H9 (cell line): ENCODE data around the gene HRNR. TPM values are rescaled to one million over a fixed set of nuclear protein-coding genes. Genes with fewer than 3 reads are reported as not detected.

Experiments
- DNase-seq: peaks from one replicate; pipeline ENCODE4 v3.0.0-alpha.2; 2017
- H2AFZ ChIP-seq: one replicate; pipeline ENCODE4 v1.6.1; 2013; ENCODE audit warnings: mild to moderate bottlenecking, low read length, control low read depth, moderate library complexity
- H2AK5ac ChIP-seq: 2 replicates; pipeline ENCODE4 v1.6.1; 2013; ENCODE audit warnings: low read length, control low read depth, mixed read lengths; ENCODE audit not compliant: insufficient read length
- H2BK120ac ChIP-seq: one replicate; pipeline ENCODE4 v1.6.1; 2013; ENCODE audit warnings: low read depth, mild to moderate bottlenecking, low read length, control low read depth, inconsistent platforms; ENCODE audit not compliant: poor library complexity, severe bottlenecking
- H2BK12ac ChIP-seq: 2 replicates; pipeline ENCODE4 v1.6.1; 2013; ENCODE audit warnings: low read length, control low read depth, mixed read lengths, low read depth; ENCODE audit not compliant: insufficient read length
- H2BK15ac ChIP-seq: 2 replicates; pipeline ENCODE4 v1.6.1; 2013; ENCODE audit warnings: low read depth, low read length, control low read depth
- H2BK20ac ChIP-seq: one replicate; pipeline ENCODE4 v1.6.1; 2013; ENCODE audit warnings: low read depth, mild to moderate bottlenecking, low read length, control low read depth, inconsistent platforms; ENCODE audit not compliant: poor library complexity, severe bottlenecking
- H2BK5ac ChIP-seq: 2 replicates; pipeline ENCODE4 v1.6.1; 2013; ENCODE audit warnings: low read length, control low read depth, mixed read lengths; ENCODE audit not compliant: insufficient read length
- H3K14ac ChIP-seq: 2 replicates; pipeline ENCODE4 v1.6.1; 2013; ENCODE audit warnings: low read length, control low read depth; ENCODE audit not compliant: insufficient read depth
- H3K18ac ChIP-seq: 2 replicates; pipeline ENCODE4 v1.6.1; 2013; ENCODE audit warnings: low read depth, mild to moderate bottlenecking, mixed read lengths, low read length, control low read depth; ENCODE audit not compliant: insufficient read length
- H3K23ac ChIP-seq: 2 replicates; pipeline ENCODE4 v1.6.1; 2013; ENCODE audit warnings: low read length, control low read depth, mixed read lengths, low read depth; ENCODE audit not compliant: insufficient read length
- H3K23me2 ChIP-seq: 2 replicates; pipeline ENCODE4 v1.6.1; 2013; ENCODE audit warnings: low read depth, mild to moderate bottlenecking, mixed read lengths, low read length, control low read depth; ENCODE audit not compliant: insufficient read length, poor library complexity, severe bottlenecking
- H3K27ac ChIP-seq: 2 replicates; pipeline ENCODE4 v1.5.1; 2013; ENCODE audit warnings: low read length, control low read depth, mixed read lengths, low read depth; ENCODE audit not compliant: insufficient read length
- H3K27me3 ChIP-seq: 2 replicates; pipeline ENCODE4 v1.6.1; 2013; ENCODE audit warnings: low read length, control low read depth, inconsistent platforms; ENCODE audit not compliant: insufficient read depth
- H3K4ac ChIP-seq: 2 replicates; pipeline ENCODE4 v1.6.1; 2013; ENCODE audit warnings: low read depth, mild to moderate bottlenecking, control low read depth, inconsistent platforms, low read length, moderate library complexity
- H3K4me1 ChIP-seq: 2 replicates; pipeline ENCODE4 v1.6.1; 2013; ENCODE audit warnings: low read length, control low read depth, inconsistent platforms; ENCODE audit not compliant: insufficient read depth
- H3K4me2 ChIP-seq: 2 replicates; pipeline ENCODE4 v1.6.1; 2013; ENCODE audit warnings: low read length, control low read depth, mixed read lengths; ENCODE audit not compliant: insufficient read length, insufficient read depth
- H3K56ac ChIP-seq: 2 replicates; pipeline ENCODE4 v1.6.1; 2013; ENCODE audit warnings: low read depth, mild to moderate bottlenecking, mixed read lengths, low read length, control low read depth; ENCODE audit not compliant: insufficient read length
- H3K79me1 ChIP-seq: 2 replicates; pipeline ENCODE4 v1.6.1; 2013; ENCODE audit warnings: low read depth, mild to moderate bottlenecking, moderate library complexity, low read length, control low read depth, inconsistent platforms; ENCODE audit not compliant: insufficient read depth, poor library complexity, severe bottlenecking
- H3K79me2 ChIP-seq: 2 replicates; pipeline ENCODE4 v1.6.1; 2013; ENCODE audit warnings: low read length, control low read depth, inconsistent platforms; ENCODE audit not compliant: insufficient read depth
- H3K9ac ChIP-seq: 2 replicates; pipeline ENCODE4 v1.6.1; 2013; ENCODE audit warnings: low read length, control low read depth, mixed read lengths; ENCODE audit not compliant: insufficient read length; ENCODE audit errors: extremely low read depth
- H3K9me3 ChIP-seq: one replicate; pipeline ENCODE4 v1.6.1; 2013; ENCODE audit warnings: low read depth, low read length, inconsistent platforms; ENCODE audit not compliant: control insufficient read depth
- H3T11ph ChIP-seq: one replicate; pipeline ENCODE4 v1.6.1; 2013; ENCODE audit warnings: mild to moderate bottlenecking, low read length, control low read depth, inconsistent platforms
- H4K20me1 ChIP-seq: one replicate; pipeline ENCODE4 v1.6.1; 2013; ENCODE audit not compliant: control insufficient read depth, insufficient read length, insufficient read depth
- H4K5ac ChIP-seq: 2 replicates; pipeline ENCODE4 v1.6.1; 2013; ENCODE audit warnings: low read depth, mild to moderate bottlenecking, mixed read lengths, low read length, control low read depth; ENCODE audit not compliant: insufficient read length
- H4K8ac ChIP-seq: replicated peaks from 2 replicates; pipeline ENCODE4 v1.6.1; 2013; ENCODE audit warnings: low read length, control low read depth, mixed read lengths, low read depth; ENCODE audit not compliant: insufficient read length
- H4K91ac ChIP-seq: 2 replicates; pipeline ENCODE4 v1.6.1; 2013; ENCODE audit warnings: low read depth, mild to moderate bottlenecking, moderate library complexity, mixed read lengths, low read length, control low read depth; ENCODE audit not compliant: insufficient read length
- H3K27ac Mint-ChIP-seq, 3 experiments: 2 replicates in 2 of 3; 3 replicates in 1 of 3; pipeline ENCODE4 v1.8.0; 2020 to 2021; ENCODE audit warnings: mixed read lengths in 3 of 3, mild to moderate bottlenecking in 1 of 3, moderate library complexity in 1 of 3
- H3K27me3 Mint-ChIP-seq: 2 replicates; pipeline ENCODE4 v1.8.0; 2021; ENCODE audit warnings: low read depth, mild to moderate bottlenecking, moderate library complexity, mixed read lengths
- H3K36me3 Mint-ChIP-seq, 3 experiments: 2 replicates in 2 of 3; 3 replicates in 1 of 3; pipeline ENCODE4 v1.8.0; 2020 to 2021; ENCODE audit warnings: low read depth in 3 of 3, mixed read lengths in 3 of 3; ENCODE audit not compliant: insufficient read depth in 1 of 3
- H3K4me1 Mint-ChIP-seq, 2 experiments: 2 replicates each; pipeline ENCODE4 v1.8.0; 2020; ENCODE audit warnings: mixed read lengths in 2 of 2
- H3K4me3 Mint-ChIP-seq, 2 experiments: 2 replicates in 1 of 2; 3 replicates in 1 of 2; pipeline ENCODE4 v1.8.0; 2020 to 2021; ENCODE audit warnings: mild to moderate bottlenecking in 2 of 2, mixed read lengths in 2 of 2, moderate library complexity in 1 of 2
- H3K9me3 Mint-ChIP-seq, 2 experiments: 2 replicates in 1 of 2; 3 replicates in 1 of 2; pipeline ENCODE4 v1.8.0; 2020; ENCODE audit warnings: mild to moderate bottlenecking in 2 of 2, mixed read lengths in 2 of 2, moderate library complexity in 1 of 2
- WGBS: extraction: QIAGEN DNeasy Blood & Tissue Kit; methylation state at CpG from one replicate; pipeline ENCODE4 v1.1.7; 2013; ENCODE audit warnings: missing lambda C conversion rate, low lambda C conversion rate, mixed read lengths; ENCODE audit not compliant: insufficient read length; ENCODE audit errors: extremely low coverage; 5-methylcytosine and 5-hydroxymethylcytosine counted together
- total RNA-seq: library from RNA; stranded (reverse); gene quantifications from 2 replicates; pipeline ENCODE4 v1.2.1, GENCODE V29; 2021
- TF ChIP-seq, protein P1 (sequence below): fragments of 200-600 bp; sonication (generic); conservative IDR thresholded peaks from 3 replicates; pipeline ENCODE4 v1.8.0; 2021; ENCODE audit warnings: antibody characterized with exemption, mild to moderate bottlenecking

HRNR gene
- total RNA-seq, 1 experiment from 2014 or later = not detected

DNA sequence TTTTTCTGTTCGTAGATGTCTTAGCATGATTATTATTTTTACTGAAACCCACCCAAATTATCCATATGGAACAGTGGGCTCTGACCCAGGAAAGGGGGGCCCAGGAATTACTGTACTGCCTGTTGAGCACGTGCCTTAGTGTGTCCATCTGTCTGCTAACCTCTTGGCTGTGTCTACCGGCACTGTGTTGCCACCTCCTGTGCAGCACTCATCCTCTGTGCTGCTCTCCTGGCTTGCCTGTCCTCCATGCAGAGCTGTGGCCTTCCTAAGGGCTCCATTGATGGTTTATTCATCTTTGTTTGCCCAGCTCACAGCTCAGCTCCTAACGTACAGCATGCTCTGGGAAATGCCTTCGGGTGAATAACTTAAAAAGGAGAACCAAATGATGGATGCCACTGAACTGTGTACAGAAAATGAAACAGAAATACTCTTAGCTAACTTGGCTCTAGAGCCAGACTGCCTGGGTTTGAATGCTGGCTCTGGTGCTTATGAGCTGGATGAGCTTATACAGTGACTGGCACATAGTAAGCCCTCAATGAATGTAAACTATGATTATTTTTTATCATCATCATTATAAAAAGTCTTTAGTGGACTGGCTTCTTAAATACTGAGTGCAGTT, 53.6 kb downstream of the HRNR start:
- Histone ChIP-seq H3K79me2 (no peaks in the 10 kb centered on the region), H3K4ac (no peak overlapping the region), H3K9me3 (peaks cover 80% of the 10 kb centered on the region), H3K18ac (no peak overlapping the region), H3K14ac (no peak overlapping the region), H3T11ph (no peak overlapping the region), H2AFZ (no peak overlapping the region), H4K91ac (no peak overlapping the region), H3K9ac (no peak overlapping the region), H3K79me1 (no peaks in the 10 kb centered on the region), H3K23ac (no peak overlapping the region), H2AK5ac (no peak overlapping the region), H2BK120ac (no peak overlapping the region), H2BK20ac (no peak overlapping the region), H3K4me2 (no peak overlapping the region), H2BK15ac (no peak overlapping the region), H3K4me1 (no peaks in the 10 kb centered on the region), H3K27ac (no peak overlapping the region), H2BK5ac (no peak overlapping the region), H3K27me3 (no peaks in the 10 kb centered on the region), H3K23me2 (no peaks in the 10 kb centered on the region), H3K56ac (no peak overlapping the region), H2BK12ac (no peak overlapping the region), H4K5ac (no peak overlapping the region), H4K8ac (no peak overlapping the region), H4K20me1 (no peaks in the 10 kb centered on the region)
- peaks cover 80 to 95% of the 10 kb centered on the region in 2 experiments for H3K9me3 Mint-ChIP-seq
- DNase-seq = no peak
- H3K27ac Mint-ChIP-seq = no peak overlapping the region
- peaks cover 1% of the 10 kb centered on the region; the same call in 1 of the 2 replicates for H3K27me3 Mint-ChIP-seq
- WGBS = no CpG with 5 or more reads among the region's 5 CpGs
- peaks cover 0 to 35% (median 3%) of the 10 kb centered on the region in 3 experiments; a peak in 4 of 7 replicates for H3K36me3 Mint-ChIP-seq
- TF ChIP-seq, protein P1, sequence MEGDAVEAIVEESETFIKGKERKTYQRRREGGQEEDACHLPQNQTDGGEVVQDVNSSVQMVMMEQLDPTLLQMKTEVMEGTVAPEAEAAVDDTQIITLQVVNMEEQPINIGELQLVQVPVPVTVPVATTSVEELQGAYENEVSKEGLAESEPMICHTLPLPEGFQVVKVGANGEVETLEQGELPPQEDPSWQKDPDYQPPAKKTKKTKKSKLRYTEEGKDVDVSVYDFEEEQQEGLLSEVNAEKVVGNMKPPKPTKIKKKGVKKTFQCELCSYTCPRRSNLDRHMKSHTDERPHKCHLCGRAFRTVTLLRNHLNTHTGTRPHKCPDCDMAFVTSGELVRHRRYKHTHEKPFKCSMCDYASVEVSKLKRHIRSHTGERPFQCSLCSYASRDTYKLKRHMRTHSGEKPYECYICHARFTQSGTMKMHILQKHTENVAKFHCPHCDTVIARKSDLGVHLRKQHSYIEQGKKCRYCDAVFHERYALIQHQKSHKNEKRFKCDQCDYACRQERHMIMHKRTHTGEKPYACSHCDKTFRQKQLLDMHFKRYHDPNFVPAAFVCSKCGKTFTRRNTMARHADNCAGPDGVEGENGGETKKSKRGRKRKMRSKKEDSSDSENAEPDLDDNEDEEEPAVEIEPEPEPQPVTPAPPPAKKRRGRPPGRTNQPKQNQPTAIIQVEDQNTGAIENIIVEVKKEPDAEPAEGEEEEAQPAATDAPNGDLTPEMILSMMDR = no peak
- H3K4me3 Mint-ChIP-seq = no peak overlapping the region
- H3K4me1 Mint-ChIP-seq = no peaks in the 10 kb centered on the region
